ENCODE data around the gene SECTM1.
A peak's percentile ranks its signal among the peaks of the same experiment; 100 is the strongest.
"Not testable (repeated sequence)": the region's sequence is repeated elsewhere in the genome, so short reads cannot be mapped to it uniquely, and the experiment has no call there.

Gene SECTM1

GRCh38 chr17:82333279-82334171, at the start of gene SECTM1:
TSS of gene SECTM1 (minus strand) at chr17:82333766. CDS start at chr17:82327240, 6,526 bp downstream.
- TF ChIP-seq CTCF (IDR thresholded peaks at IDR 0.05; ENCODE audit: low read depth, low read length) = no peak
- H3K4me3 ChIP-seq (ENCODE audit: low read depth, low read length) = peak within 1 kb of the TSS; percentile 57

GRCh38 chr17:82382933-82383255, 49.3 kb upstream of the SECTM1 start:
- TF ChIP-seq CTCF (IDR thresholded peaks at IDR 0.05; ENCODE audit: low read depth, low read length) = no peak

GRCh38 chr17:82382220-82382932, 48.8 kb upstream of the SECTM1 start:
- H3K4me3 ChIP-seq (ENCODE audit: low read depth, low read length) = not testable (repeated sequence)

More at GRCh38 chr17:82382933-82383255, 49.3 kb upstream of the SECTM1 start:
- H3K4me3 ChIP-seq (ENCODE audit: low read depth, low read length) = no peak overlapping the region

- not testable (repeated sequence) for H3K4me3 ChIP-seq (ENCODE audit: low read depth, low read length)
These were observed 48.1 kb upstream of the SECTM1 start for GRCh38 chr17:82381703-82382009.

GRCh38 chr17:82380860-82381702, 47.5 kb upstream of the SECTM1 start:
- H3K4me3 ChIP-seq (ENCODE audit: low read depth, low read length) = no peak overlapping the region
- no peak for TF ChIP-seq CTCF (IDR thresholded peaks at IDR 0.05; ENCODE audit: low read depth, low read length)

GRCh38 chr17:82378741-82379021, 45.1 kb upstream of the SECTM1 start:
- no peak for TF ChIP-seq CTCF (IDR thresholded peaks at IDR 0.05; ENCODE audit: low read depth, low read length)
- H3K4me3 ChIP-seq (ENCODE audit: low read depth, low read length) = no peak overlapping the region

- H3K4me3 ChIP-seq (ENCODE audit: low read depth, low read length) = no peak overlapping the region
- no peak for TF ChIP-seq CTCF (IDR thresholded peaks at IDR 0.05; ENCODE audit: low read depth, low read length)
These were observed 44.6 kb upstream of the SECTM1 start for GRCh38 chr17:82377924-82378740.

GRCh38 chr17:82377294-82377693, 43.7 kb upstream of the SECTM1 start:
- not testable (repeated sequence) for H3K4me3 ChIP-seq (ENCODE audit: low read depth, low read length)
